Parathyroid adenoma (tissue), 2 donors: ENCODE data around the gene LAMB4.

Source experiments
- H2AFZ ChIP-seq: fragments of 300-600 bp; sonication (generic); one replicate; pipeline ENCODE4 v1.7.0; 2017; ENCODE audit warnings: antibody characterized with exemption, mild to moderate bottlenecking
- H3K27ac ChIP-seq: fragments of 300-600 bp; sonication (generic); one replicate; pipeline ENCODE4 v1.7.0; 2017
- H3K27me3 ChIP-seq: fragments of 300-600 bp; sonication (generic); one replicate; pipeline ENCODE4 v1.7.0; 2017; ENCODE audit warnings: low read length; ENCODE audit not compliant: control insufficient read depth, insufficient read depth
- H3K36me3 ChIP-seq: fragments of 300-600 bp; sonication (generic); one replicate; pipeline ENCODE4 v1.7.0; 2017; ENCODE audit warnings: low read length; ENCODE audit not compliant: control insufficient read depth, insufficient read depth
- H3K4me1 ChIP-seq: fragments of 300-600 bp; sonication (generic); one replicate; pipeline ENCODE4 v1.7.0; 2017; ENCODE audit warnings: control low read depth
- H3K4me2 ChIP-seq: fragments of 300-600 bp; sonication (generic); one replicate; pipeline ENCODE4 v1.7.0; 2017; ENCODE audit warnings: low read length
- H3K4me3 ChIP-seq: fragments of 300-600 bp; sonication (generic); one replicate; pipeline ENCODE4 v1.7.0; 2017; ENCODE audit warnings: low read depth, low read length
- H3K79me2 ChIP-seq: fragments of 300-600 bp; sonication (generic); one replicate; pipeline ENCODE4 v1.7.0; 2017; ENCODE audit warnings: control low read depth
- H3K9ac ChIP-seq: fragments of 300-600 bp; sonication (generic); one replicate; pipeline ENCODE4 v1.7.0; 2017; ENCODE audit warnings: mild to moderate bottlenecking
- H3K9me3 ChIP-seq: fragments of 300-600 bp; sonication (generic); one replicate; pipeline ENCODE4 v1.7.0; 2017; ENCODE audit warnings: low read length; ENCODE audit not compliant: control insufficient read depth
- CTCF ChIP-seq: fragments of 300-600 bp; sonication (generic); IDR thresholded peaks from one replicate; pipeline ENCODE4 v1.7.0; 2017; ENCODE audit warnings: antibody characterized with exemption, mild to moderate bottlenecking
- donor health status: primary hyperparathyroidism.

The LAMB4 gene

GRCh38 chr7:107994421-107995030 is 135.6 kb downstream of the LAMB4 start:
- Histone ChIP-seq H3K4me3 (no peak overlapping the region), H3K36me3 (no peaks in the 10 kb centered on the region)

GRCh38 chr7:107993891-107994291 is 136.3 kb downstream of the LAMB4 start:
- Histone ChIP-seq H3K4me3 (no peak overlapping the region), H3K36me3 (no peaks in the 10 kb centered on the region), H2AFZ (no peak overlapping the region), H3K27me3 (no peaks in the 10 kb centered on the region), H3K9me3 (no peaks in the 10 kb centered on the region), H3K9ac (no peak overlapping the region), H3K27ac (peak overlapping the region; percentile 4), H3K79me2 (no peaks in the 10 kb centered on the region), H3K4me2 (no peak overlapping the region), H3K4me1 (peaks cover 4% of the 10 kb centered on the region)
- TF ChIP-seq CTCF, result no peak

More at GRCh38 chr7:107994421-107995030, 135.6 kb downstream of the LAMB4 start:
- Histone ChIP-seq H3K4me2 (no peak overlapping the region), H3K4me1 (peaks cover 4% of the 10 kb centered on the region), H3K9ac (no peak overlapping the region), H3K79me2 (no peaks in the 10 kb centered on the region), H2AFZ (no peak overlapping the region), H3K27ac (no peak overlapping the region), H3K9me3 (no peaks in the 10 kb centered on the region), H3K27me3 (no peaks in the 10 kb centered on the region)
- no peak for TF ChIP-seq CTCF

- Histone ChIP-seq H3K79me2 (no peaks in the 10 kb centered on the region), H2AFZ (no peak overlapping the region), H3K9ac (no peak overlapping the region), H3K9me3 (no peaks in the 10 kb centered on the region), H3K4me3 (no peak overlapping the region), H3K27ac (peak overlapping the region; percentile 16), H3K4me2 (no peak overlapping the region), H3K36me3 (no peaks in the 10 kb centered on the region), H3K4me1 (no peaks in the 10 kb centered on the region), H3K27me3 (no peaks in the 10 kb centered on the region)
- TF ChIP-seq CTCF, result no peak
Observed at GRCh38 chr7:107989618-107990373, 140.4 kb downstream of the LAMB4 start.

GRCh38 chr7:107982918-107983389 is 147.2 kb downstream of the LAMB4 start:
- H2AFZ ChIP-seq, result no peak overlapping the region
- H3K4me3 ChIP-seq, result no peak overlapping the region
- H3K27me3 ChIP-seq, result no peaks in the 10 kb centered on the region
- no peaks in the 10 kb centered on the region for H3K9me3 ChIP-seq
- H3K9ac ChIP-seq, result no peak overlapping the region
- H3K4me2 ChIP-seq, result no peak overlapping the region
- TF ChIP-seq CTCF, result peak; percentile 11
- no peak overlapping the region for H3K27ac ChIP-seq
- no peaks in the 10 kb centered on the region for H3K4me1 ChIP-seq
- no peaks in the 10 kb centered on the region for H3K36me3 ChIP-seq
- no peaks in the 10 kb centered on the region for H3K79me2 ChIP-seq
